Retinal pigment epithelial cell (primary cell): Measurements from ENCODE around the gene CLEC9A.

Experiments
- DNase-seq: peaks from one replicate; pipeline ENCODE4 v3.0.0-alpha.2; 2010; ENCODE audit warnings: low read depth
- H3K4me3 ChIP-seq: 2 replicates; pipeline ENCODE4 v1.5.1; 2011; ENCODE audit warnings: mild to moderate bottlenecking, low read length, control low read depth, moderate library complexity
- CTCF ChIP-seq: conservative IDR thresholded peaks from 2 replicates; pipeline ENCODE4 v1.5.1; 2011; ENCODE audit warnings: low read depth, low read length, control low read depth, inconsistent platforms

The CLEC9A gene

GRCh38 chr12:10088955-10089900, 58.7 kb downstream of the CLEC9A start:
- no peak for DNase-seq
- H3K4me3 ChIP-seq = no peak overlapping the region
- TF ChIP-seq CTCF = no peak

- no peak for DNase-seq
- H3K4me3 ChIP-seq = no peak overlapping the region
- TF ChIP-seq CTCF = no peak
These were observed 64.3 kb downstream of the CLEC9A start for GRCh38 chr12:10094646-10095395.

DNA sequence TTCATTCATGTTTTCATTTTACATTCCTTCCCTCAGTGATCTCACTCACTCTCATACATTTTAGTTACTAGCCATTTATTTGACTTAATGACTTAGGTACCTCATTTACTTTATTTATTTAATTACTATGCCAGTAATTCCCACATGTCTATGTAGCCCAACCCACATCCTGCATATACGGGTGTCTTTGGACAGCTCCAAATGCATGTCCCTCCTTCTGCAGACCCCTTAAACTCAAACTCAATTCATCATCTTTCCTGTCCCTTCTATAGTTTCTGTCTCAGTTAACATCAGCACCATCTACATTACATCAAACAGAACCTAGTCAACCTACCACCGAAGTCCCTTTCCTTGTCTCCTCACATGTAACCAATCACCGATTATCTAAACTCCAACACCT, 65.5 kb downstream of the CLEC9A start:
- TF ChIP-seq CTCF = no peak
- H3K4me3 ChIP-seq = no peak overlapping the region
- DNase-seq = no peak

GRCh38 chr12:10097521-10097920, 67.0 kb downstream of the CLEC9A start:
- no peak for TF ChIP-seq CTCF
- no peak overlapping the region for H3K4me3 ChIP-seq
- no peak for DNase-seq

DNA sequence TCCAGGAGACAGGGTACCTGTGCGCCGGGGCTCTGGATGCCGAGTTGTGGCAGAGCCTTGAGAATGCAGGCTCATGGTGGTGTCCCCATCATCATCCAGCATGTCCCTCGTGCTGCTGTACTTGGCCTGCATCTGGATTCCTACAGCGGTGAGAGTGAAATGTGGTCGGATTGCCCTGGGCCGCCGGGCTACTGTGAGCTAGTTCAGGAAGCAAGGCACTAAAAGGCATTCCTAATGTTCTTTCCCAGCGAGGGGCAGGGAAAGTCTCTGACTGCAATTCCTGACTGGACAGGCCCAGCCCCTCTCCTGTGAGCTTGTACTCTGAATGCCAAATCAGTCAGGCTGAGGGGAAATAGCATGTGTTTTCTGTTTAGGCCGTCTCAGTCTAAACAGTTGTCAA, 68.3 kb downstream of the CLEC9A start, which contains the start of gene CLEC1A:
CLEC1A (minus strand) TSS at position 195 of the 400 bp plus-strand sequence; CDS start at position 132, 63 bp downstream.
- DNase-seq = no peak
- TF ChIP-seq CTCF = no peak
- no peak within 1 kb of the TSS for H3K4me3 ChIP-seq

DNA sequence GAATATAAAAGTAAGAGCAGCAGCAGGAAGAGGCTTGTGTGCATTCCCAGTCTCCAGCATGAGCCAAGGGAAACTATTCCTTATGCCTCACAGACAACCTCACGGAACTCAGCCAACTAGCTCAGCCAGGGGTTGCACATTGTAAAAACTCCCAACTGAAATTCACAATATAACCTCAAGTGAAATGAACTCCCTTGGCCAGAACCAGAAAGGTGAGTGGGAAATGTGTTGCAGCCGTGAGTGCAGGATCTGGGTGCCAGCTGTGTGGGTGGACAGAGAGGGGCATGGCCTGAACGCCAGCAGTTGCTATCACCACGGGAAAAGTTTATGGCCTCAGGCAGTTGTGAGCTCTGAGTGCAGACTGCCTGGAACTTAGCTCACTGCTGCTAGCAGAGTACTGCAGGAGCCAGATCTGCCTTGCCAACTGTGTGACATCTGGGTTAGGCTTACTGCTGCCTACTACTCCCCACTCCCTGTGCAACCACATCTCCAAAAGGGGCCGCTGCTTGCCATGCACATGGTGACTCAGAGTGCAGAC, 70.6 kb downstream of the CLEC9A start:
- no peak for DNase-seq

More for the DNA sequence above, 70.6 kb downstream of the CLEC9A start:
- no peak overlapping the region for H3K4me3 ChIP-seq
- TF ChIP-seq CTCF = no peak
